Measurements from ENCODE around the gene ZC3H15.
"Not testable (repeated sequence)": the region's sequence is repeated elsewhere in the genome, so short reads cannot be mapped to it uniquely, and the experiment has no call there.

Gene ZC3H15

DNA sequence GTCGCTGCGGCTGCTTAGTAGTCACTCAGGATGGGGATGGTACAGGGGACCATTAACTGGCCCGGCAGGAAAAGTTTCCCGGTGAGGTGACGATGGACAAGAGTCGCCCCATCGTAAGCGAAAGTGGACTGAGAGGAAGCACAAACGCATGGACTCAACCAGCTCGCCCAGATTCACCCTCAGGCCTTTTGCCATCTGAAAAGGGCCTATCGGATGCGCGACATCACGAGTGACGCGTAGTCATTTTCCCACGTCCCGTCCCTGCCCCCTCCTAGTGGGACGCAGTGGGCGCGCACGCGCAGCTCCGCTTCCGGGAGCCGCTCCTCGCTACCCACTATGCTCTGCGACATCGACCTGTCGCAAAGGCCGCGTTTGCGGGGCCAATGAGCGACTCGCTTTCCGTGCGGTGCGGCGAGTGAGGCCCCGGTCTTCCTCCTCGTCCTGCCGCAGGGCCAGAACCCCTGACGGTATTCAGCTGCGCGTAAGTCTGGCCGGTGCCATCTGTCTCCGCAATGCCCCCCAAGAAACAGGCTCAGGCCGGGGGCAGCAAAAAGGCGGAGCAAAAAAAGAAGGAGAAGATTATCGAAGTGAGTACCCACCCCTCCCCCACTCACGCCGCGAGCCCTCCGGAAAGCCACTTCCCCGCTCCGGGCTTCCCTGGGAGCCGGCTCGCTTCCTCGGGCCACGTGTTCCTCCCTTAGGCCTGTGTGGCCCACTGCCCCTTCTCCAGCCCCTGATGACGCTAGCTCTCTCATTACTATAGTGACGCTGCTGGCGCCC, at the start of gene ZC3H15:
ZC3H15 (plus strand) TSS at position 390 of the 780 bp plus-strand sequence; CDS start at position 513, 123 bp downstream.
- peak; percentile 98 for DNase-seq

DNA sequence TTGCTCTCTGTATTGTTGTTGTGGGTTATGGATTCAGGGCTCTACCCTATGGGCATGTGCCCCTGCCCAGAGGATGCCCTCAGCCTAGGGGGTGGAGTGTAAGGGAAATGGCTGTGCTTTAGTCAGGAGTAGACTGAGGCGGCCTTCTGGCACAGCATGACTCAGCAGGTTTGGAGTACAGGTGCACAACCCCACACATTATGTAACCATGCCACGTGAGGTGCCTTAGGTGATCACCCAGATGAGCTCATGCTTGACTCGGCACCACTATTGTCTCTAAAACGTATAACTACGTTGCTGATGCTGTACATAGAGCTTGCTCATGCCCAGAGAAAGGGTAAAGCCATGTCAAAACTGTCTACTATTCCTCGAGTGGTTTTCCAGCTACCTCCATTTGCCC, 48.3 kb upstream of the ZC3H15 start:
- DNase-seq = no peak

DNA sequence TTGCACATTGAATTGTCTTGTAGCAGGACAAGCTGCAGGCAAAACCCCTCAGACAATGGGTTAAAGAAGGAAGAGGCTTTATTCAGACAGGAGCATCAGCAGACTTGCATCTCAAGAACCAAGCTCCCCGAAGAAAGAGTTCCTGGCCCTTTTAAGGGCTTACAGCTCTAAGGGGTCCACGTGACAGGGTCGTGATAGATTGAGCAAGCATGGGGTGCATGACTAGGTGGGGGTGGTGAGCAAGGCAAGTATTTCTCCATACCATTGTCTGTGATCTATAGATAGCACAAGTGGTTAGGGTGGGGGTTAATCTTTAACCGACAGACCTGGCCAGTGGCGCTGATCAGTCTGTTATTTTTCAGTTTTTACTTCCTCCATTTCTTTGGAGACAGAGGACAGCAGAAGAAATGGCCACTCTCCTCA, 46.4 kb upstream of the ZC3H15 start:
- not testable (repeated sequence) for DNase-seq

DNA sequence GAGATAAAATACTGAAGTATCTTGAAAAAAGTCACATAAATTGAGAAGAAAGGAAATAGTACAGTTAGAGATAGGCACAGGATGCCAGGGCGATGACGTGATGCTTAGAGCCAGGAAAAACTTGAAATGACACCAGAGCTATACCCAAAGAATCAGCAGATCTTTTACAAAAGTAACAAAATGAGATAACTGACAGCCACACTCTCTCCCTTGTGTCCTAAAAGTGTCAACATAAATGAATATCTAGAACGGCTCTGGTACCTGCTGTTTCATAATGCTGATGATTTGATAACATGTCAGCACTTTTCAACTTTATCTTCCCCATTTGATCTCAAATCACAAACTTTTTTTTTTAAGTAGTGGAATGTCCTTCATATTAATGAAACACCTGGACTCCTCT, 45.6 kb upstream of the ZC3H15 start:
- DNase-seq = no peak

DNA sequence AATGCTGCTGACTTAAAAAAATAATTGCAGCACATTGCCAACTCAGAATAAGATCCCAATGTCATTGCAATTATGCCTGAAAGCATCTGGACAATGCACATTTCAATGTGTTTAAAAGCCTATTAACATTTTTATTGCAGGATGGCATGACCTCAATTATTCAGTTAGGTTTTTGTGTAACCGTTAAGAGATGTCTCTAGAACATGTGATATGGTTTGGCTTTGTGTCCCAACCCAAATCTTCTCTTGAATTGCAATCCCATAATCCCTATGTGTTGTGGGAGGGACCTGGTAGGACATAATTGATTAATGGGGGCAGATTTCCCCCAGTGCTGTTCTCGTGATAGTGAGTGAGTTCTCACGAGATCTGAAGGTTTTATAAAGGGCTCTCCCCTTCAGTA, 43.2 kb upstream of the ZC3H15 start:
- DNase-seq = no peak

DNA sequence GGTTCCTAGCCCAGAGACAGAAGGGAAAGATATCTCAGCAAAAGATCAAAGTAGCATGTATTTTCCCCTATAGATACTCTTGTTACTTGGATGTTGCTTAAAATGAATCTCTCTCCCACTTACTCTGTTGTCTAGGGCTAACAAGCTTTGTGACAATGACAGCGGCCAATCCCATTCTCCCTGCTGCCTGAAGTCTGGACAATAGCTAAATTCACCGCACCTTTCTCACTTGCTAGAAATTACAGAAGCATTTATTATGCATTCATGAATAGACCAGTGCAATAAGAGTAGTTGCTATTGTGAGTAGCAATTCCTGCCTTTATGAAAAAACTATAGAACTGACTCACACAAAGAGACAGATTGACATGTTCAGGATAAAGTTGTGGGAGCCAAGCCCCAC, 42.2 kb upstream of the ZC3H15 start:
- DNase-seq = no peak

DNA sequence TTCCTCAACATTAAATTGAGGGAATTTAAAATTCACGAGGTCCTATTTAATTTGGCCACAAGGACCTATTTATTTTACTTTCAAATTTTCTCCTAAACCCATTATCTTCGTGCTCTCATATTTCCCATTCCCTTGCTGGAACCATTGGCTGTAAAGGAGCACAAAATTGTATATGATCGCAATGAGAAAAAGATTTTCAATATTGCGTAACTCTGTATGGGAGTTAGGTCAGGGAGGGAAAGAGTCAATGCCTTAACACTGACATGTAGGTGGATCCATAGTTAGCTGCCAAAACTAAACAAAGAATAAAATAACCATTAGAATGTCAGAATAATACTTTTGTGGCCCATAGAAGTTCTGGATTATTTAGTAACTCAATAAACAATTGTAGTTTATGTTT, 40.6 kb upstream of the ZC3H15 start:
- DNase-seq = no peak

DNA sequence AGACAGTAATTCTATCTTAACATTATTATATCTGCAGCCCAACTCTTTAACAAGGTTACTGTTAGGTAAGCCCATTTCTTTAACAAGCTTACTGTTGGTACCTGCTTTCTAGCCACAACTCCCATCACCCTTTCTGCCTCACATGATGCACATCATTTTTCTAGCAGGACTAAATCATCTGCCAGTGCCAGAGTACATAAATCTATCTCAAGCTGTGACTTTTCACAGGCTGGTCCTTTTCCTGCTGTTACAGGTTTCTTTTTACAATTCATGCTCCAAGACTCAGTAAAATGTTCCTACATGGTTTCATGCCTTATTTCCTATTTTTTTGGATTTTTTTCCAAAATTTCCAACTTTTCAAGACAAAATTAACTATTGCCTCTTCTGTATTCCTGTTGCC, 30.4 kb upstream of the ZC3H15 start:
- DNase-seq = no peak

DNA sequence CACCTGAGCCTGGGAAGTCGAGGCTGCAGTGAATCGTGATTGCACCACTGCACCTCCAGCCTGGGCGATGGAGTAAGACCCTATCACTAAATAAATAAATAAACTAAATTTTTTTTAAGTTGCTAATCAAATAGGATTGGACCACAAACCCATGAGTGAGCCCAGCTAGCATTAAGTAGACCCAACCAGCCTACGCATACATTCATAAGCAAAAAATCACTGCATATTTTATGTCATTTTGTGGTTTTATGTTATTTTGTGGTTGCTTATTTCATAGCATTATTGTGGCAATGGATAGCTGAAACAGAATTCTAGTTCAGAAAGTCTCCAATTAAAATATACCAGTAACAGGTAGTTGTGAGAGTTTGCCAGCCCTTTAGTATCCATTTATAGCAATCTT, 29.1 kb upstream of the ZC3H15 start:
- DNase-seq = no peak

DNA sequence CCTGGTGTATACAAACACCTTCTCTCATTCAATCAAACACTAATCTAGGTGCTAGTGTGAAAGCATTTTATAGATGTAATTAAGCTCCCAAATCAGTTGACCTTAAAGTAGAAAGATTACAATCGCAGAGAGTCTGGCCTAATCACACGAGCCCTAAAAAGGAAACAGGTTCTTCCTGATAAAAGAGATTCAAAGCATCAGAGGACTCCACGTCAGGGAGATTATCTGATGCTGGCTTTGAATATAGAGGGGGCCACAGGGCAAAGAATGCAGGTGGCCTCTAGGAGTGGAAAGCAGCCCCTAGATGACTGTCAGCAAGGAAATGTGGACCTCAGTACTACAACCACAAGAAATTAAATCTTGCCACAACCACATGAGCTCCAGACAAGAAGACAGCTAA, 28.2 kb upstream of the ZC3H15 start:
- DNase-seq = no peak

DNA sequence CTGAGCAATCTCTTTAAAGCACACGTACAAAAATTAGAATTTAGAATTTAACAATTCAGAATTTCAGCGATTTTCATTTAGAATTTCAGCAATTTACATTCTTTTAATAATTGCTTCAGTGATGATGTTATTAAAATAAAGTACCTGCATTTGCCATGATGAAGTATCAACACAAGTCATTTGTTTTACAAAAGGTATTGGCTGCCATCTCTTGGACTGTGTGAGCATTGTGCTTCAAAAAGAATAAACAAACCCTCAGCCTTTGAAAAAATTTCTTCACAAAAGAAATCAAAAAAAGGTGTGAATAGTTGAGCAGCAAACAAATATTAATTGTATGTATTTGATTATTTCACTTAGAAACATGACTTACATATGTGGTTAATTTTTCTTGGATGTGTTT, 27.1 kb upstream of the ZC3H15 start:
- DNase-seq = no peak

DNA sequence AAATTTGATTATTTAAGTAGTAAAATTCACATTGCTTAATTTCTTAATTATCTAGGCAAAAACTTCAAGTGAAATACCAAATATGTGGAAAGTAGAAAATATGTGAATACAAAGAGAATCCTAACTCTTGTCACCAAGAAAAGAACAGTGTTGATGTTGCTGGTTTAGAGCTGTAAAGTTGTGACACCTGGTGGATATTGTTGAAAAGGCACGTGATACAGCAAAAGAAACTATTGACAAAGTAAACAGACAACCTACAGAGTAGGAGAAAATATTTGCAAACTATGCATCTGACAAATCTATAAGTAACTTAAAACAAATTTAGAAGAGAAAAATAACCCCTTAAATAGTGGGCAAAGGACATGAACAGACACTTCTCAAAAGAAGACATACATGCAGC, 25.6 kb upstream of the ZC3H15 start:
- DNase-seq = no peak

DNA sequence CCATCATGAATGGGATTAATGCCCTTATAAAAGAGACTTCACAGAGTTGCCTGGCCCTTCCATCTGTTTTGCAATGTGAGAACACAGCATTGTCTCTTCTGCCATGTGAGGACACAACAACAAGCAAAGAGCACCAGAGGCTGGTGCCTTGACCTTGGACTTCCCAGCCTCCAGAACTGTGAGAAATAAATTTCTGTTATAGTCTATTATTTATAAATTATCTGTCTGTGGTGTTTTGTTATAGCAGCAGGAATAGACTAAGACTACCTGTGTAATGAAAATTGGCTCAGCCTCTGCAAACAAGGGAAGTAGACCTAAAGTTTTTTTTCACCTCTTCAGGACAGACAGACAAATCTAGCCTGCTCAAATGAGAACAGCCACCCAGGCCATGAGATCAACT, 19.3 kb upstream of the ZC3H15 start:
- no peak for DNase-seq

DNA sequence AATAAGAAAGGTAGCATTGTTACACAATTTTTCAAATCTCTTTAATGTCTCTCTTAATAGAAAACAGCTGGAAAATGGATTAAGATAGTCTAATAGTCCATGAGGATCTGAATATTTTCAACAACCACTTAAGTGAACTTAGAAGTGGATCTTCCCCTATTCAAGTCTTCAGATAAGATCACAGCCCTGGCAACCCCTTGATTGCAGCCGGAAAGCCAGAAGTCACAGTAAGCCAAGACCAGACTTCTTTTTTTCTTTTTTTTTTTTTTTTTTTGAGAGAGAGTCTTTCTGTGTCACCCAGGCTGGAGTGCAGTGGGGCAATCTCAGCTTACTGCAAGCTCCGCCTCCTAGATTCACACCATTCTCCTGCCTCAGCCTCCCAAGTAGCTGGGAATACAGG, 18.6 kb upstream of the ZC3H15 start:
- no peak for DNase-seq

DNA sequence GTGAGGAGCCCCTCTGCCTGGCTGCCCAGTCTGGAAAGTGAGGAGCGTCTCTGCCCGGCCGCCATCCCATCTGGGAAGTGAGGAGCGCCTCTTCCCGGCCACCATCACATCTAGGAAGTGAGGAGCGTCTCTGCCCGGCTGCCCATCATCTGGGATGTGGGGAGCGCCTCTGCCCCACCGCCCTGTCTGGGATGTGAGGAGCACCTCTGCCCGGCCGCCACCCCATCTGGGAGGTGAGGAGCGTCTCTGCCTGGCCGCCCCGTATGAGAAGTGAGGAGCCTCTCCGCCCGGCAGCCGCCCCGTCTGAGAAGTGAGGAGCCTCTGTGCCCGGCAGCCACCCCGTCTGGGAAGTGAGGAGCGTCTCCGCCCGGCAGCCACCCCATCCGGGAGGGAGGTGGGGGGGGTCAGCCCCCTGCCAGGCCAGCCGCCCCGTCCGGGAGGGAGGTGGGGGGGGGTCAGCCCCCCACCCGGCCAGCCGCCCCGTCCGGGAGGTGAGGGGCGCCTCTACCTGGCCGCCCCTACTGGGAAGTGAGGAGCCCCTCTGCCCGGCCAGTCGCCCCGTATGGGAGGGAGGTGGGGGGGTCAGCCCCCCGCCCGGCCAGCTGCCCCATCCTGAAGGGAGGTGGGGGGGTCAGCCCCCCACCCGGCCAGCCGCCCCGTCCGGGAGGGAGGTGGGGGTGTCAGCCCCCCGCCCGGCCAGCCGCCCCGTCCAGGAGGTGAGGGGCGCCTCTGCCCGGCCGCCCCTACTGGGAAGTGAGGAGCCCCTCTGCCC, 13.2 kb upstream of the ZC3H15 start:
- not testable (repeated sequence) for DNase-seq

DNA sequence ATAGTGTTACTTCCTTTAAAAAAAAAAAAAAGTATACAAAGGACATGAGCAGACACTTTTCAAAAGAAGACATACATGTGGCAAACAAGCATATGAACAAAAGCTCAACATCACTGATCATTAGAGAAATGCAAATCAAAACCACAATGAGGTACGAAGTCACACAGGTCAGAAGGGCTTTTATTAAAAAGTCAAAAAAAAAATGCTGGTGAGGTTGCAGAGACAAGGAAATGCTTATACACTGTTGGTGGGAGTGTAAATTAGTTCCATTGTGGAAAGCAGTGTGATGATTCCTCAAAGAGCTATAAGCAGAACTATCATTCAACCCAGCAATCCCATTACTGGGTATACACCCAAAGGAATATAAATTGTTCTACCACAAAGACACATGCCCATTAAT, 11.8 kb upstream of the ZC3H15 start:
- DNase-seq = not testable (repeated sequence)

DNA sequence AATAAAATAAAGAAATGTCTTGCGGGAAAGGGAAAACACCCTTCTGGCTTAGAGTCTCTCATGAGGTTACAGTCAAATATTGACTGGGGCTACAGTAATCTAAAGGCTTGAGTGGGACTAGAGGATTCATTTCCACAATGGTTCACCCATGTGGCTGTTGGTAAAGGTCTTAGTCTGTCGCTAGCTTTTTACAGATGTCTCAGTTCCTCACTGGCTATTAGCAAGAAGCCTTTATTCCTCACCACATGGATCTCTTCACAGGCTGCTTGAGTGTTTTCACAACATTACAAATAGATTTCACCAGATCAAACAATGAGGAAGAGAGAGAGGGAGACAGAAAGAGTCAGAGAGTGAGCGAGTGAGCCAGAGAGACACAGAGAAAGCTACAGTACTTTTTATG, 8.3 kb upstream of the ZC3H15 start:
- DNase-seq = no peak

DNA sequence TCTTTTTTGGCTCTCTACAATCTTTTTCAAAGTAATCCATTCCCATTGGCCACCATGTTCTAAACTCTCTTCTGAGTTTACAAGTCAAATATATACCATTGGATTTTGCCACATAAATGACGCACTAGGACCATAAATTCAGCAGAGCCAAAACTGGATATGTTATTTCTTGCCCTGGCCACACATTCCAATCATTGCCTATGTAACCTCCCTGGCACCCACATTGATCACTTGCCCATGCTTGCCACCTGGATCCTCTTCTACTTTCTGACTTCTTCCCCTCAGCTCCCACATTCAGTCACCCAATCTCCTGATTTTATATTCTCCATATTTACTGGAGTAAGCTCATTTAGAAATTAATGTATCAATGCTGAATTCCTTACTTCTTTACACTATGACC, 5.1 kb upstream of the ZC3H15 start:
- no peak for DNase-seq

DNA sequence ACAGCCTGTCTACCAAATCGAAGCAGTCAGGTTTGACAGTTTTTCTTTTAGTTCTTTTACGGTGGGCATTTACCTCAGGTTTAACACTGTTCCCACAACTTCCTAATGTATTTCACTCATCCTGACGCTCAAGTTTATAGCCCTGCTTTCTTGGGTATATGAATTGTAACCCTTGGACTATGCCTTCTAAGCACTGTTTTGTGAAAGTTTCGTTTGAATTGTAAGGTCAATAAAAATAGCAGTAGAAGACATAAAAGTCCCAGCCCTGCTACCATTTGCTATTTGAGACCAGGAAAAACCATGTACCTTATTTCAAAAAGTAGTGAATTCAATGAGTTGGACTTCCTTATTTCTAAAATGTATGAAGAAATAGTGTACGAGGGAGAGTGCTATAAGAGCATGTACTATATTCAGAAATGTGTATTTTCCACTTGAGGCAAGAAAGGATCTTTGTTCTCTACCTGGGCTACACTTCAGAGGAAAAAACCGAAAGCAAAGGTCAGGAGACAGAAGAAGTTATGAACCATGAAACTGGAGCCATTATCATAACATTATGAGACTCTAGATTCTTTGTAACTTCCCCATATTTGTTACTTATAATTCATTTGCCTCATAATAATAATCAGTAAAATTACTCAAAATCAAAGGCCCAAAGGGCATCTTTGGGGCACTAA, 1.9 kb upstream of the ZC3H15 start:
- no peak for DNase-seq

DNA sequence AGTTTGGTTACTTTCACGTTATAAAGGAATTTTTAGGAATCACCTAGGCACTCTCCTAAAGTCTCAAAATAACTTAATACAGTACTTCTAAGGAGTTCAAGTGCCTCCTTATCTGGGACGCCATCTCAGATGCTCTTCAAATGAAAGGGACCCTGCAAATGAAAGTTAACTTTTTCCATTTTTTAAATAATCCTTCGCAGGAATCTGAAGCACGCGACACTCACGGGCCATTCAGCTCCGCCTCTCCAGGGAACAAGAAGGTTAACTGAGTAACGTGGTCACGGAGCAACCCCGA, 537 bp upstream of the ZC3H15 start:
- DNase-seq = no peak

DNA sequence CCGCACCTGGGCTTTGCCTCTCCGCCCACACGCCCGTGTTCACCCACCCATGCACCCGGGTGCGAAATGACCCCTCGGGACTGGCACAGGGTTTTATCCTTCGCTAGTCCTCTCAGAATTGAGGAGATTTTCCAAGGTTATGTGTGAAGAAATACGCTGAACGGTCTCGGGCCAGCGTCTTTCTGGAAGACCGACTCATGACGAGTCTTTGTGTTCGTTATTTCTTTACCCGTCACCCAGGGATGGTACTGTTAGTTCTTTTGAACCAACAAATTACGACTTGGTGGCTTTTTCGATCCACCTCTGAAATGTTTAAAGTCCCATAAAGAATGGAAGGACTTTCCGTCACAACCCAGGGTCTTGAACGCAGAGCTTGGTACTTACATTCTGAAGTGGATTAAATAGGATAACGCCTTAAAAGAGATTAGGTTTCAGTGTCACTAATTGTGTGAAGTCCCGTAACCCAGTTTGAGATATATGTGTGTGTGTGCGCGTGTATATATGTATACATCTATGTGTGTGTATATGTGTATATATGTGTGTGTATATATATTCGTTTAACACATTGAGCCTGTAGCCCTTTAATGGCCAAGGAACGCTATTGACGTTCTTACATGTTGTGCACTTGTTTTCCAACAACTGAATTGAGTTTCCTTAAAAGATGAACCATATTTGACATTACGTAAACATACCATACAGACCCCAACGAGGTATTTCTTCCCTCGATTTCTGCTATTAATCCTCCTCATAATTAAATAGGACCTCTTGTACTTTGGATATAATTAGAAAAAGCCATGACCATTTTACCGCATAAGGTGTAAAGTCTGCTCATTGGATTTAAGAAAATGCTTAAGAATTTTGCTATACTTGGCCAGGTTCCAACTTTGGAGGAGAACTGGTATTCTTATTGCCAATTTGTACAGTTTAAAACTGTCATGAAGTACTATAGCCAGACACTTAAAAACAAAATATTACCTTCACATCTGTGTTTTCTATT, 889 bp downstream of the ZC3H15 start:
- DNase-seq = no peak

DNA sequence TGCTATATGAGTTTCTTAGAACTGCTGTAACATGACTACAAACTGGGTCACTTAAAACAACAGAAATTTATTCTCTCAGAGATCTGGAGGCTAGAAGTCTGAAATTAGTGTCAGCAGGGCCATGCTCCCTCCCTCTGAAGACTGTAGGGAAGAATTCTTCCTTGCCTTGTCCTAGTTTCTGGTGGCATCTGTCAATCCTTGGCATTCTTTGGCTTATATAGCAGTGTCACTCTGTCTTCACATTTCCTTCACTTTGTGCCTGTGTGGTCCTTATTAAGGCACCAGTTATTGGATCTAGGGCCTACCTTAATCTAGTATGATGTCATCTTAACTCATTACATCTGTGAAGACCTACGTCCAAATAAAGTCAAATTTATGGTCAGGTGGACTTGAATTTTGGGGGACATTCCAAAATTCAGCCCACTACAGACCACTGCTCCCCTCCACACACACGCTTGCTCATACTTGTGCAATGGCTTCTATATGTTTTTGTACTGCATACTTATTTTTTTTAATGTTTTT, 7.6 kb downstream of the ZC3H15 start:
- DNase-seq = no peak

DNA sequence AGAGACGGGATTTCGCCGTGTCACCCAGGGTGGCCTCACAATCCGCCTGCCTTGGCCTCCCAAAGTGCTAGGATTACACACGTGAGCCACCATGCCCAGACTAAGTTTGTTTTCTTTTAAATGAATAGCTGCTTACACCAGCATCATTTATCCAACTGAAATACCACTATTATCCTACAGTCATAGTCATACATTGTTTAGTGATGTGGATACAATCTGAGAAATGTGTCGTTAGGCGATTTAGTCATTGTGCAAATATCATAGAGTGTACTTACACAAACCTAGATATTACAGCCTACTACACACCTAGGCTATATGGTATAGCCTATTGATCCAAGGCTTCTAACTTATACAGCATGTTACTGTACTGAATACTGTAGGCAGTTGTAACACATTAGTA, 10.3 kb downstream of the ZC3H15 start:
- DNase-seq = no peak

Measured in CD4-positive, alpha-beta T cell treated with Interleukin-15 for 1 hour (primary cell).